Measurements from ENCODE around the gene VILL. TPM values are rescaled to one million over a fixed set of nuclear protein-coding genes. Genes with fewer than 3 reads are reported as not detected.
"Not testable (repeated sequence)": the region's sequence is repeated elsewhere in the genome, so short reads cannot be mapped to it uniquely, and the experiment has no call there.

Gene VILL
- total and polyA plus RNA-seq, 2 donors (not counting 3 experiments of a cell fraction or from before 2014, with no cell fraction given) = 9.0 to 10.0 TPM

DNA sequence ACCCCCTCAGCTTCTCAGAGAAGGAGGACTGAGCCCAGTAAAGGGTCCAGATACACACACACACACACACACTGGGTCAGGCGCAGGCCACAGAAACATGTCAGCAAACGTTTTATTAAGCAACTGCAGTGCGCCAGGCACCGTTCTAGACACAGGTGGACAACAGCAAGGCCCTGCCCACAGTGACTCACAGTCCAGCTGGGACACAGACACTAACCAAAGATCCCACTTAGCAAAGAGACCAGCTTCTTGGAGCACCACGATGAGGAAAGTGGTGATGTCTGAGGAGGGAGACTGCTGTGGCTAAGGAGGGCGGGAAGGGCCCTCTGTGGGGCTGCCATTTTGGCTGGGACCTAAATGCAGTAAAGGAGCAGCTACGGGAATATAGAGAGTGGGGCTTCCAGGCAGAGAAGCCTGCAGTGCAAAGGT lies 2.8 kb upstream of the VILL start:
- no peaks in the 10 kb centered on the region for H3K9me3 ChIP-seq (replicated peaks; ENCODE audit: control insufficient read depth, insufficient read depth, low read length)
- no peaks in the 10 kb centered on the region for H3K27me3 ChIP-seq (ENCODE audit: control insufficient read depth in 2 of 2, insufficient read depth in 2 of 2, low read length in 2 of 2)
- no peak for DNase-seq (ENCODE audit: low read depth, low spot score)
- no peak overlapping the region for H3K4me2 ChIP-seq (ENCODE audit: insufficient read depth, low read length)
- FAIRE-seq = no peak
- BruUV-seq (replicated peaks) = no TSS peak
- TF ChIP-seq MYC (IDR thresholded peaks at IDR 0.05; ENCODE audit: low read depth, low read length) (no peak), JUN (IDR thresholded peaks at IDR 0.05; ENCODE audit: borderline replicate concordance, insufficient read depth, insufficient read length, low read depth) (no peak), GATA2 (IDR thresholded peaks at IDR 0.05; ENCODE audit: insufficient read depth, insufficient read length, low read depth, low read length) (no peak), EZH2 (IDR thresholded peaks at IDR 0.05; ENCODE audit: borderline replicate concordance, low read depth, low read length, severe bottlenecking) (no peak), FOS (IDR thresholded peaks at IDR 0.05; ENCODE audit: borderline replicate concordance, insufficient read depth, low read length) (no peak), POLR2AphosphoS5 (IDR thresholded peaks at IDR 0.05; ENCODE audit: insufficient read depth, low read depth, low read length) (no peak), POLR2A (IDR thresholded peaks at IDR 0.05; ENCODE audit: low read depth, low read length) (no peak)
- TF ChIP-seq, protein P1, sequence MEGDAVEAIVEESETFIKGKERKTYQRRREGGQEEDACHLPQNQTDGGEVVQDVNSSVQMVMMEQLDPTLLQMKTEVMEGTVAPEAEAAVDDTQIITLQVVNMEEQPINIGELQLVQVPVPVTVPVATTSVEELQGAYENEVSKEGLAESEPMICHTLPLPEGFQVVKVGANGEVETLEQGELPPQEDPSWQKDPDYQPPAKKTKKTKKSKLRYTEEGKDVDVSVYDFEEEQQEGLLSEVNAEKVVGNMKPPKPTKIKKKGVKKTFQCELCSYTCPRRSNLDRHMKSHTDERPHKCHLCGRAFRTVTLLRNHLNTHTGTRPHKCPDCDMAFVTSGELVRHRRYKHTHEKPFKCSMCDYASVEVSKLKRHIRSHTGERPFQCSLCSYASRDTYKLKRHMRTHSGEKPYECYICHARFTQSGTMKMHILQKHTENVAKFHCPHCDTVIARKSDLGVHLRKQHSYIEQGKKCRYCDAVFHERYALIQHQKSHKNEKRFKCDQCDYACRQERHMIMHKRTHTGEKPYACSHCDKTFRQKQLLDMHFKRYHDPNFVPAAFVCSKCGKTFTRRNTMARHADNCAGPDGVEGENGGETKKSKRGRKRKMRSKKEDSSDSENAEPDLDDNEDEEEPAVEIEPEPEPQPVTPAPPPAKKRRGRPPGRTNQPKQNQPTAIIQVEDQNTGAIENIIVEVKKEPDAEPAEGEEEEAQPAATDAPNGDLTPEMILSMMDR (IDR thresholded peaks at IDR 0.05; ENCODE audit: extremely low read depth in 1 of 2, insufficient read depth in 1 of 2, low read depth in 1 of 2, low read length in 2 of 2) = no peak
- TF ChIP-seq, protein P2, sequence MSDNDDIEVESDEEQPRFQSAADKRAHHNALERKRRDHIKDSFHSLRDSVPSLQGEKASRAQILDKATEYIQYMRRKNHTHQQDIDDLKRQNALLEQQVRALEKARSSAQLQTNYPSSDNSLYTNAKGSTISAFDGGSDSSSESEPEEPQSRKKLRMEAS (IDR thresholded peaks at IDR 0.05; ENCODE audit: insufficient read depth, insufficient read length) = no peak
- no peak overlapping the region for H3K9ac ChIP-seq (replicated peaks; ENCODE audit: extremely low read depth, insufficient read depth, low read length)
- no peaks in the 10 kb centered on the region for H3K4me1 ChIP-seq (ENCODE audit: control insufficient read depth, extremely low read depth, insufficient read depth, low read length)
- H3K27ac ChIP-seq (ENCODE audit: insufficient read depth, low read depth, low read length) = no peak overlapping the region
- intact Hi-C loops (cut with micrococcal nuclease) = no loop called here
- H2AFZ ChIP-seq (ENCODE audit: low read depth, low read length) = no peak overlapping the region
- POLR2A ChIA-PET = no interaction called here
- no peaks in the 10 kb centered on the region for H3K79me2 ChIP-seq (ENCODE audit: control insufficient read depth, insufficient read depth, low read length)
- H3K9me1 ChIP-seq (replicated peaks; ENCODE audit: control insufficient read depth, extremely low read depth, insufficient read depth, low read length) = no peaks in the 10 kb centered on the region
- H3K36me3 ChIP-seq (ENCODE audit: control insufficient read depth in 2 of 2, extremely low read depth in 1 of 2, insufficient read depth in 2 of 2, low read length in 2 of 2) = no peaks in the 10 kb centered on the region
- no peaks in the 10 kb centered on the region for H4K20me1 ChIP-seq (replicated peaks; ENCODE audit: control insufficient read depth, extremely low read depth, insufficient read depth, low read length)
- CTCF ChIA-PET = interaction anchor here (6.4 kb wide), 1 partner anchor 13 kb away, joined by 35 read pairs; no protein-coding TSS in a partner anchor
- no peak overlapping the region for H3K4me3 ChIP-seq (replicated peaks in 1 of 3; ENCODE audit: insufficient read depth in 1 of 3, low read depth in 1 of 3, low read length in 3 of 3)
- dilution Hi-C loops (cut with MboI; ENCODE audit: extremely low pct_ligation_motif_present, low sequenced_read_pairs) = no loop called here

DNA sequence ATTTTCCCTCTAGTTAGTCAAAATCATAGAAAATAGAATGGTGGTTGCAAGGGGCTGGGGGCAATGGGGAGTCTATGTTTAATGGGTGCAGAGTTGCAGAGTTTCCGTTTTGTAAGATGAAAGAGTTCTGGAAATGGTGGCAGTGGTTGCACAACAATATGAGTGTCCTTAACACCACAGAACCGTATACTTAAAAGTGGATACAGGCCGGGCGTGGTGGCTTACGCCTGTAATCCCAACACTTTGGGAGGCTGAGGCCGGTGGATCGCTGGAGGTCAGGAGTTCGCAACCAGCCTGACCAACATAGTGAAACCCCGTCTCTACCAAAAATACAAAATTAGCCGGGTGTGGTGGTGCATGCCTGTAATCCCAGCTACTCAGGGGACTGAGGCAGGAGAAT lies 2.2 kb upstream of the VILL start:
- H3K9ac ChIP-seq (replicated peaks; ENCODE audit: extremely low read depth, insufficient read depth, low read length); H3K79me2 ChIP-seq (ENCODE audit: control insufficient read depth, insufficient read depth, low read length); intact Hi-C loops (cut with micrococcal nuclease); DNase-seq (ENCODE audit: low read depth, low spot score); H3K27ac ChIP-seq (ENCODE audit: insufficient read depth, low read depth, low read length); BruUV-seq (replicated peaks); POLR2A ChIA-PET; dilution Hi-C loops (cut with MboI; ENCODE audit: extremely low pct_ligation_motif_present, low sequenced_read_pairs); H3K4me2 ChIP-seq (ENCODE audit: insufficient read depth, low read length); H3K27me3 ChIP-seq (ENCODE audit: control insufficient read depth in 2 of 2, insufficient read depth in 2 of 2, low read length in 2 of 2); FAIRE-seq; H3K9me3 ChIP-seq (replicated peaks; ENCODE audit: control insufficient read depth, insufficient read depth, low read length); H2AFZ ChIP-seq (ENCODE audit: low read depth, low read length); H3K36me3 ChIP-seq (ENCODE audit: control insufficient read depth in 2 of 2, extremely low read depth in 1 of 2, insufficient read depth in 2 of 2, low read length in 2 of 2); H3K4me3 ChIP-seq (replicated peaks in 1 of 3; ENCODE audit: insufficient read depth in 1 of 3, low read depth in 1 of 3, low read length in 3 of 3); H3K4me1 ChIP-seq (ENCODE audit: control insufficient read depth, extremely low read depth, insufficient read depth, low read length); H4K20me1 ChIP-seq (replicated peaks; ENCODE audit: control insufficient read depth, extremely low read depth, insufficient read depth, low read length); H3K9me1 ChIP-seq (replicated peaks; ENCODE audit: control insufficient read depth, extremely low read depth, insufficient read depth, low read length): not testable (repeated sequence)
- CTCF ChIA-PET = interaction anchor here (6.4 kb wide), 1 partner anchor 14 kb away, joined by 35 read pairs; no protein-coding TSS in a partner anchor
